A549 treated with DMSO at 1 μM for 4 hours (cell line): ENCODE results near the gene MFNG. TPM values are rescaled to one million over a fixed set of nuclear protein-coding genes. Genes with fewer than 3 reads are reported as not detected.

Experiments used
- total RNA-seq: library from RNA; stranded (reverse); fragments of 200-300 nt; extraction: Qiagen RNA extraction; gene quantifications from 5 replicates; pipeline ENCODE4 v1.2.3, GENCODE V29; 2022; ENCODE audit warnings: low read depth

MFNG gene, protein sequence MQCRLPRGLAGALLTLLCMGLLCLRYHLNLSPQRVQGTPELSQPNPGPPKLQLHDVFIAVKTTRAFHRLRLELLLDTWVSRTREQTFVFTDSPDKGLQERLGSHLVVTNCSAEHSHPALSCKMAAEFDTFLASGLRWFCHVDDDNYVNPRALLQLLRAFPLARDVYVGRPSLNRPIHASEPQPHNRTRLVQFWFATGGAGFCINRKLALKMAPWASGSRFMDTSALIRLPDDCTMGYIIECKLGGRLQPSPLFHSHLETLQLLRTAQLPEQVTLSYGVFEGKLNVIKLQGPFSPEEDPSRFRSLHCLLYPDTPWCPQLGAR
- total RNA-seq: 1.9 to 3.2 TPM (median 2.6 TPM) in 5 replicates

DNA sequence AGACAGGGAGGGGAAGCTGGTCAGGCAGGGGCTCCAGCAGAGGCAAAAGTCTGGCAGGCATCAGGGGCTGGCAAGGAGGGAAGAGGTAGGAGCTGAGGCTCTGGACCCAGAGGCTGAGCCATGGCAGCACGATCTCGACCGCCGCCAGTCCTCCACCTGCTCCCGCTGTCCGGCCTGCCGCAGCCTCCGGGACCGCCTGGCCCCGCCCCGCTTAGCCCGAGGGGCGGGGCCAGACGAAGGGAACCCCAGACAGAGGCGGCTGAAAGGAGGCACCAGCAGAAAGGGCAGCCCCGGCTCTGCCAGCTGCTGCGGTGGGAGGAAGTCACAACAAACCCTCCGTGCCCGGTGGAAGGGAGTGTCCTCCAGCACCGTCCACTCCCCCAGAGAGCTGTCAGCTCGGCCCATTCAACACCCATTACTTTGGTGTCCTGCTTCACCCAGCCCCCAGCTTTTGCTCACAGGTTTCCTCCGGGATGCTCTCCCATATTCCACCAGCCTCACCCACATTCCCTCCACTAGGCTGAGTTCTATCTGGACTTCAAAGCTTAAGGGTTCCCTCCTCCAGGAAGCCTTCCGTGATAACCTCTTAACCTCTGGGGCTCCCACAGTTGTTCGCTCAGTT is at the start of gene MFNG:
TSS of gene MFNG (minus strand) at position 161 of the 622 bp plus-strand sequence. CDS start 207 bp downstream, outside the sequence.

DNA sequence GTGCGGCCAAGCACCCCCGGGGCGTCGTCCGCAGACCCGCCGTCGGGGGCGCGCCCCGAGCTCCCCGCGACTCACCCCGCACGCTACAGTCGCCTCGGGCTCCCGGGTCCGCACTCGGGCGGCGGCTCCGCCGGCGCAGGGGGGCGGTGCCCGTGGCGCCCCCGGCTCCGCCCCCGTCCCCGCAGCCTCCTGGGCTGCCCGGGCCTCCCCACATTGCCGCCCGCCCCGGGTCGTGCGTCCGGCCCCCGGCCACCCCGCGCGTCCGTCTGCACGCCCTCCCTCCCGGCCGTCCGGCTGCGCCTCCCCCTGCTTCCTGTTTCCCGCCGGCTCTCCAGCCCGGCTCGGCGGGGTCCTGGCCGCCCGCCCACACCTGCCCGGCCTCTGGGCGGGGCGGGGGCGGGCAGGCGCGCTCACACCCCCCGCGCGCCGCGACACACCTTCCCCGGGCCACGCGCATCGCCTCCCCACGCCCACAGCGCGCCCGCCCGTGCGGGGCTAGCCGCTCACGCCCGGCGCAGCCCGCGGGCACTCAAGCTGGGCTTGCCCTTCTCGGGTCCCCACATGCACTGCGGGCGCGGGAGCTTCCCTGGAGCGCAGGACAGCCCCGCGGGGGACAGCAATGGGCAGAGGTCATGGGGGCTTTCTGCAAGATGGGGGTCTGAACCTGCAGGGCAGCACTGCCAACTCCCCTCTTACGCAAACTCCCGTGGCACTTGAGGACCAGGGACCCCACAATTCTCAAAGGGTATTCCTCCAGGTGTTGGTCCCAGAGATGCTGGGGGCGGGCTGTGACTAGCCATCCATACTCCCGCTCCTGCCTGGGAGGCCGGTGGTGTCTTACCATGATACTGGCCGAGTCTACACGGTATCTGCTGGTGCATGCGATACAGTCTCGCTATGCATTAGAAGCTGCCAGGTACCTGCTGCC is 33.3 kb upstream of the MFNG start, which contains the start of gene CARD10:
TSS of gene CARD10 (minus strand) at position 148 of the 928 bp plus-strand sequence. CDS start 215 bp downstream, outside the sequence.

DNA sequence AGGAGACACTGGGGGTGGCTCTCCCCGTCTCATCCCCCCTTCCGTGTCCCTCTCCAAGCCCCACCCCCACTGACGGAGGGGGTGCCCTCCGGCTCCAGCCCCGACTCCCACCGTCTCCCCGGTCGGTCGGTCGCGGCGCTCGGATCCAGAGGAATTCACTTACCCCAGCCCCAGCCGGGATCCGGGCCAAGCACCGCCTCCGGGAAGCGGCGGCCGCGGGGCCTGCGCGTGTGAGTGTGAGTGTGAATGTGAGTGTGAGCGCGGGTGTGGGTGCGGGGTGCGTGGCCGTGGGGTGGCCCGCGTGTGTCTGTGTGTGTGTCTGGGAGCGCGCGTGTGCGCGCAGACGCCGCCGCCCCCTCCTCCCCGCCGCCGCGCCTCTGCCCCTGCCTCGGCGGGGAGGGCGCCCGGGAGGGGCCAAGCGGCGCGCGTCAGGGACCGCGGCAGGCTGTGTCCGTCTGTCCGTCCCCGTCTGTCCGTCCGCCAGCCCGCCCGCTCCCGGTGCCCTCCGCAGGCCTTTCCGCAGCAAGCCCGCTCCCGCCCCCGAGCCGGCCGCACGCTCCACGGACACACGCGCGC is 59.0 kb downstream of the MFNG start, which contains the start of gene ELFN2:
TSS of gene ELFN2 (minus strand) at position 345 of the 576 bp plus-strand sequence. CDS start 51,945 bp downstream, outside the sequence.

Other genes with a start within 250 kb of the MFNG start
- gene RAC2, start 242.1 kb downstream of the MFNG start, total RNA-seq: 0.14 to 0.20 TPM (median 0.19 TPM) in 5 replicates
- gene CYTH4, start 203.9 kb downstream of the MFNG start, total RNA-seq: 0.53 to 1.2 TPM (median 0.99 TPM) in 5 replicates
- 6.2 to 10.0 TPM (median 8.2 TPM) in 5 replicates for gene ELFN2, start 58.9 kb downstream of the MFNG start, total RNA-seq
- gene CARD10, start 33.0 kb upstream of the MFNG start, total RNA-seq: 31.4 to 41.7 TPM (median 39.2 TPM) in 5 replicates
- gene CDC42EP1, start 74.1 kb upstream of the MFNG start, total RNA-seq: 31.6 to 40.9 TPM (median 36.9 TPM) in 5 replicates
- gene LGALS2, start 93.7 kb upstream of the MFNG start, total RNA-seq: 0.38 to 0.66 TPM in 2 of 5 replicates, not detected in the others
- gene GGA1, start 122.5 kb upstream of the MFNG start, total RNA-seq: 20.8 to 24.2 TPM (median 22.8 TPM) in 5 replicates
- 1.3 to 2.7 TPM (median 1.9 TPM) in 5 replicates for gene SH3BP1, start 153.3 kb upstream of the MFNG start, total RNA-seq
- gene PDXP, start 172.3 kb upstream of the MFNG start, total RNA-seq: 18.5 to 20.5 TPM (median 20.0 TPM) in 5 replicates
- 1,194 to 1,393 TPM (median 1,273 TPM) in 5 replicates for gene LGALS1, start 189.3 kb upstream of the MFNG start, total RNA-seq
- 24.8 to 30.5 TPM (median 27.2 TPM) in 5 replicates for gene NOL12, start 200.0 kb upstream of the MFNG start, total RNA-seq
- 21.7 to 32.6 TPM (median 29.2 TPM) in 5 replicates for gene TRIOBP, start 210.7 kb upstream of the MFNG start, total RNA-seq